SK-N-SH (cell line): Measurements from ENCODE around the gene RNF212.

ENCODE experiments used
- RCOR1 ChIP-seq: fragments of 150-350 bp; IDR thresholded peaks from 2 replicates; pipeline ENCODE4 v1.6.1; 2017; ENCODE audit warnings: antibody characterized with exemption, low read length
- TEAD4 ChIP-seq: IDR thresholded peaks from 2 replicates; pipeline ENCODE4 v1.4.0; 2012; ENCODE audit warnings: mild to moderate bottlenecking, borderline replicate concordance; ENCODE audit not compliant: insufficient read depth
- YY1 ChIP-seq: IDR thresholded peaks from 2 replicates; pipeline ENCODE4 v1.4.0; 2012; ENCODE audit warnings: low read depth, mild to moderate bottlenecking
- TF ChIP-seq, protein P1 (sequence below): fragments of 200-600 bp; sonication (generic); IDR thresholded peaks from 2 replicates; pipeline ENCODE4 v1.6.1; 2017; ENCODE audit warnings: antibody characterized with exemption, mild to moderate bottlenecking, moderate library complexity

DNA sequence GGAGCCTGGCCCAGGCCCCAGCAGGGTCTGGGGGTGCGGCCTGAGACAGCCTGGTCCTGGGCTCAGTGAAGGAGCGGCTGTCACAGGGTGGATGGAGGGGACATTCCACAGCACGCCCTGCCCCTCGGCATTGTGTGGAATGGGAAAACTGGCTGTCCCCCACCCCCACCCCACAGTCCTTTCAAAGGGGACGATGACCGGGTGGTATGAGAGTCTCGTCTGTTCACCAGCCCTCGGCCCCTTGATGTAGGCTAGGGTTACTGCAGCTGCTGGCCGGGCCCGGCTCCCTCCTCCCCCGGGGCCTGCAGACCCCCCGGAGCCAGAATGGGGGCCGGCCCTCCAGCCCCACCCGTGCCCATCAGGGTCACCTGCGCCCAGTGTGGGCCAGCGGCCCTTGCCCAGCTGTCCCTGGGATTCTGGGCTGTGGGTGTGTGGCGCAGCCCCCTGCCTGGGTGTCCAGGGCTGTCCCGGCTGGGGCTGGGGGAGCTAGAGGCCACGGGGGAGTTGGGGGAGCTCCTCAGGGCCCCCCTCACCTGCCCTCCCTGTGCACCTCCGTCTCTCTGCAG is 90.2 kb downstream of the RNF212 start:
- TF ChIP-seq, protein P1, sequence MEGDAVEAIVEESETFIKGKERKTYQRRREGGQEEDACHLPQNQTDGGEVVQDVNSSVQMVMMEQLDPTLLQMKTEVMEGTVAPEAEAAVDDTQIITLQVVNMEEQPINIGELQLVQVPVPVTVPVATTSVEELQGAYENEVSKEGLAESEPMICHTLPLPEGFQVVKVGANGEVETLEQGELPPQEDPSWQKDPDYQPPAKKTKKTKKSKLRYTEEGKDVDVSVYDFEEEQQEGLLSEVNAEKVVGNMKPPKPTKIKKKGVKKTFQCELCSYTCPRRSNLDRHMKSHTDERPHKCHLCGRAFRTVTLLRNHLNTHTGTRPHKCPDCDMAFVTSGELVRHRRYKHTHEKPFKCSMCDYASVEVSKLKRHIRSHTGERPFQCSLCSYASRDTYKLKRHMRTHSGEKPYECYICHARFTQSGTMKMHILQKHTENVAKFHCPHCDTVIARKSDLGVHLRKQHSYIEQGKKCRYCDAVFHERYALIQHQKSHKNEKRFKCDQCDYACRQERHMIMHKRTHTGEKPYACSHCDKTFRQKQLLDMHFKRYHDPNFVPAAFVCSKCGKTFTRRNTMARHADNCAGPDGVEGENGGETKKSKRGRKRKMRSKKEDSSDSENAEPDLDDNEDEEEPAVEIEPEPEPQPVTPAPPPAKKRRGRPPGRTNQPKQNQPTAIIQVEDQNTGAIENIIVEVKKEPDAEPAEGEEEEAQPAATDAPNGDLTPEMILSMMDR = no peak
- no peak for TF ChIP-seq RCOR1
- TF ChIP-seq YY1 = no peak
- TF ChIP-seq TEAD4 = no peak
